Measurements from ENCODE around the gene KCTD1. TPM values are rescaled to one million over a fixed set of nuclear protein-coding genes. Genes with fewer than 3 reads are reported as not detected.

The KCTD1 gene
- polyA plus RNA-seq, 3 donors = 0.40 TPM; not detected in 2

- TF ChIP-seq, protein P1, sequence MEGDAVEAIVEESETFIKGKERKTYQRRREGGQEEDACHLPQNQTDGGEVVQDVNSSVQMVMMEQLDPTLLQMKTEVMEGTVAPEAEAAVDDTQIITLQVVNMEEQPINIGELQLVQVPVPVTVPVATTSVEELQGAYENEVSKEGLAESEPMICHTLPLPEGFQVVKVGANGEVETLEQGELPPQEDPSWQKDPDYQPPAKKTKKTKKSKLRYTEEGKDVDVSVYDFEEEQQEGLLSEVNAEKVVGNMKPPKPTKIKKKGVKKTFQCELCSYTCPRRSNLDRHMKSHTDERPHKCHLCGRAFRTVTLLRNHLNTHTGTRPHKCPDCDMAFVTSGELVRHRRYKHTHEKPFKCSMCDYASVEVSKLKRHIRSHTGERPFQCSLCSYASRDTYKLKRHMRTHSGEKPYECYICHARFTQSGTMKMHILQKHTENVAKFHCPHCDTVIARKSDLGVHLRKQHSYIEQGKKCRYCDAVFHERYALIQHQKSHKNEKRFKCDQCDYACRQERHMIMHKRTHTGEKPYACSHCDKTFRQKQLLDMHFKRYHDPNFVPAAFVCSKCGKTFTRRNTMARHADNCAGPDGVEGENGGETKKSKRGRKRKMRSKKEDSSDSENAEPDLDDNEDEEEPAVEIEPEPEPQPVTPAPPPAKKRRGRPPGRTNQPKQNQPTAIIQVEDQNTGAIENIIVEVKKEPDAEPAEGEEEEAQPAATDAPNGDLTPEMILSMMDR (IDR thresholded peaks at IDR 0.05) = no peak
- Mint-ChIP-seq H3K4me3 (peak overlapping the region in 1 of 2 donors; percentile 16), H3K27me3 (ENCODE audit: low read depth in 3 of 3) (peaks cover 37 to 61% (median 41%) of the 10 kb centered on the region in 3 donors), H3K27ac (no peak overlapping the region), H3K4me1 (peaks cover 7% of the 10 kb centered on the region), H3K36me3 (no peaks in the 10 kb centered on the region), H3K9me3 (no peaks in the 10 kb centered on the region)
- Histone ChIP-seq H3K79me2 (ENCODE audit: insufficient read depth, low read length) (no peaks in the 10 kb centered on the region), H3K9me3 (replicated peaks in 1 of 2; ENCODE audit: control insufficient read depth in 1 of 2, insufficient read depth in 1 of 2, low read length in 2 of 2) (no peaks in the 10 kb centered on the region), H3K9ac (ENCODE audit: insufficient read depth, low read length, poor library complexity, severe bottlenecking) (no peak overlapping the region), H4K20me1 (ENCODE audit: insufficient read depth, low read length) (no peaks in the 10 kb centered on the region), H2AFZ (ENCODE audit: insufficient read depth, low read depth, low read length, poor library complexity, severe bottlenecking) (no peak overlapping the region), H3K4me1 (ENCODE audit: control insufficient read depth in 1 of 2, insufficient read depth in 2 of 2, low read length in 2 of 2) (no peaks in the 10 kb centered on the region), H3K27me3 (ENCODE audit: control insufficient read depth in 2 of 2, insufficient read depth in 2 of 2, low read length in 2 of 2) (peaks cover 43 to 45% of the 10 kb centered on the region in 2 donors), H3K4me2 (replicated peaks; ENCODE audit: extremely low read depth, low read length, poor library complexity, severe bottlenecking) (no peak overlapping the region), H3K4me3 (replicated peaks in 1 of 3; ENCODE audit: low read depth in 2 of 3, low read length in 3 of 3) (no peak overlapping the region), H3K27ac (ENCODE audit: low read depth in 1 of 2, low read length in 2 of 2) (no peak overlapping the region), H3K36me3 (replicated peaks in 1 of 2; ENCODE audit: control insufficient read depth in 1 of 2, insufficient read depth in 2 of 2, low read length in 2 of 2) (no peaks in the 10 kb centered on the region)
- WGBS (ENCODE audit: insufficient coverage) = 73% methylated on average over 4 of the region's 8 CpGs
- intact Hi-C loops (cut with micrococcal nuclease) = no loop called here
- DNase-seq = no peak
Measured at GRCh38 chr18:26575865-26576217, 27.5 kb upstream of the KCTD1 start.

GRCh38 chr18:26574958-26575864, 26.9 kb upstream of the KCTD1 start:
- no peaks in the 10 kb centered on the region for H3K9me3 ChIP-seq (replicated peaks in 1 of 2; ENCODE audit: control insufficient read depth in 1 of 2, insufficient read depth in 1 of 2, low read length in 2 of 2)
- H3K4me2 ChIP-seq (replicated peaks; ENCODE audit: extremely low read depth, low read length, poor library complexity, severe bottlenecking) = no peak overlapping the region
- H3K27ac ChIP-seq (ENCODE audit: low read depth in 1 of 2, low read length in 2 of 2) = no peak overlapping the region
- no peaks in the 10 kb centered on the region for H3K36me3 Mint-ChIP-seq
- DNase-seq = no peak
- no peaks in the 10 kb centered on the region for H3K9me3 Mint-ChIP-seq
- H3K9ac ChIP-seq (ENCODE audit: insufficient read depth, low read length, poor library complexity, severe bottlenecking) = no peak overlapping the region
- H4K20me1 ChIP-seq (ENCODE audit: insufficient read depth, low read length) = no peaks in the 10 kb centered on the region
- no peaks in the 10 kb centered on the region for H3K36me3 ChIP-seq (replicated peaks in 1 of 2; ENCODE audit: control insufficient read depth in 1 of 2, insufficient read depth in 2 of 2, low read length in 2 of 2)
- H2AFZ ChIP-seq (ENCODE audit: insufficient read depth, low read depth, low read length, poor library complexity, severe bottlenecking) = no peak overlapping the region
- no peak overlapping the region for H3K4me3 ChIP-seq (replicated peaks in 1 of 3; ENCODE audit: low read depth in 2 of 3, low read length in 3 of 3)
- 0% methylated on average over 15 of the region's 27 CpGs for WGBS (ENCODE audit: insufficient coverage)
- intact Hi-C loops (cut with micrococcal nuclease) = no loop called here
- H3K27ac Mint-ChIP-seq = no peak overlapping the region
- no peaks in the 10 kb centered on the region for H3K79me2 ChIP-seq (ENCODE audit: insufficient read depth, low read length)
- peaks cover 37 to 61% (median 41%) of the 10 kb centered on the region in 3 donors for H3K27me3 Mint-ChIP-seq (ENCODE audit: low read depth in 3 of 3)
- no peaks in the 10 kb centered on the region for H3K4me1 ChIP-seq (ENCODE audit: control insufficient read depth in 1 of 2, insufficient read depth in 2 of 2, low read length in 2 of 2)
- TF ChIP-seq, protein P1 (IDR thresholded peaks at IDR 0.05) = no peak
- peak overlapping the region in 1 of 2 donors; percentile 68 for H3K4me3 Mint-ChIP-seq
- peaks cover 43 to 45% of the 10 kb centered on the region in 2 donors for H3K27me3 ChIP-seq (ENCODE audit: control insufficient read depth in 2 of 2, insufficient read depth in 2 of 2, low read length in 2 of 2)
- H3K4me1 Mint-ChIP-seq = peaks cover 7% of the 10 kb centered on the region

Data from CD14-positive monocyte (primary cell).